ENCODE measurements around the gene TENM4.

The TENM4 gene

DNA sequence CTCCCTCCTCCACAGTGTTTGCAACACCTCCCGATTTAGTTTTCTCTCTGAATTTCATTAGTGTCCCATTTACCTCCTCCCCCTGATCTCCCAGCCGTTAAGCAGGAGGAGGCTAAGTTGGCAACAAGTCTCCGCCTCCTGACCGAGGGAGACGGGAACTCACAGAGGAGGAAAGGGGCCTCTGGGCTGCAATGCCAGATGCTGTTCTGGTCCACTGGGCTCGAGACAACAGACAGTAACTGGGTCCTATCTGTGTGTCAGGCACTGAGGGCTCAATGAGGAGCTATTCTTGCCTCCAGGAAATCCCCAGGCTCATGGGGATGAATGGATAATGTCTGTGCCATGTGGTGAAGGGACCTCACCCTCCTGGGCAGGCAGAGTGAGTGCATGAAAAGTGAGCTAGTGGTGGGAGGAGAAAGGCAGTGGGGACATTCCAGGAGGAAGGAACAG is 228.1 kb downstream of the TENM4 start:
- H2AFZ ChIP-seq (ENCODE audit: low read length): no peak overlapping the region
- H4K91ac ChIP-seq (ENCODE audit: low read depth, low read length, poor library complexity): no peak overlapping the region
- no peak overlapping the region for H2BK5ac ChIP-seq (ENCODE audit: low read length)
- no CpG with 5 or more reads among the region's 6 CpGs for WGBS, 2 donors (ENCODE audit: extremely low coverage in 2 of 2, insufficient read length in 2 of 2, insufficient replicate concordance in 1 of 2)
- peak overlapping the region; percentile 10 for H3K27ac ChIP-seq (replicated peaks; ENCODE audit: low read length)
- no peak overlapping the region for H3K9ac ChIP-seq (ENCODE audit: low read depth, low read length, poor library complexity)
- no peak overlapping the region for H3K4me2 ChIP-seq (ENCODE audit: insufficient read depth, low read length, poor library complexity, severe bottlenecking)
- no peaks in the 10 kb centered on the region for H3K79me1 ChIP-seq (ENCODE audit: low read depth, low read length)
- no peak overlapping the region for H3K14ac ChIP-seq (ENCODE audit: low read length)
- peaks cover 0 to 3% of the 10 kb centered on the region in 2 donors for H3K36me3 ChIP-seq (replicated peaks in 1 of 2; ENCODE audit: control insufficient read depth in 2 of 2, insufficient read depth in 2 of 2, low read length in 2 of 2)
- no peak overlapping the region for H4K8ac ChIP-seq (ENCODE audit: low read depth, low read length)
- DNase-seq (ENCODE audit: low spot score): no peak
- H2AK5ac ChIP-seq (ENCODE audit: low read depth, low read length): no peak overlapping the region
- no peak overlapping the region for H2BK15ac ChIP-seq (ENCODE audit: low read length)
- no peaks in the 10 kb centered on the region for H3K27me3 ChIP-seq (ENCODE audit: control insufficient read depth in 3 of 3, insufficient read depth in 3 of 3, low read depth in 1 of 3, low read length in 3 of 3)
- H2BK120ac ChIP-seq (ENCODE audit: low read depth, low read length): no peak overlapping the region
- H2BK12ac ChIP-seq (ENCODE audit: low read length): no peak overlapping the region
- no peak overlapping the region for H3K4ac ChIP-seq (ENCODE audit: low read length)
- no peak overlapping the region for H3K23ac ChIP-seq (ENCODE audit: low read depth, low read length, poor library complexity)
- H3K18ac ChIP-seq (ENCODE audit: low read length): no peak overlapping the region
- H3K4me3 ChIP-seq (ENCODE audit: low read length in 2 of 2): no peak overlapping the region
- peaks cover 4 to 8% of the 10 kb centered on the region in 2 donors for H3K4me1 ChIP-seq (ENCODE audit: control insufficient read depth in 2 of 2, insufficient read depth in 1 of 2, low read depth in 1 of 2, low read length in 2 of 2)
- H3K9me3 ChIP-seq (replicated peaks in 1 of 2; ENCODE audit: control insufficient read depth in 2 of 2, insufficient read depth in 1 of 2, low read depth in 1 of 2, low read length in 2 of 2): no peaks in the 10 kb centered on the region

GRCh38 chr11:79209540-79210266 is 231.1 kb downstream of the TENM4 start:
- no peak overlapping the region for H4K91ac ChIP-seq (ENCODE audit: low read depth, low read length, poor library complexity)
- no peak overlapping the region for H3K4me3 ChIP-seq (ENCODE audit: low read length in 2 of 2)
- no peak overlapping the region for H3K18ac ChIP-seq (ENCODE audit: low read length)
- no peak overlapping the region for H2BK12ac ChIP-seq (ENCODE audit: low read length)
- no peak overlapping the region for H3K9ac ChIP-seq (ENCODE audit: low read depth, low read length, poor library complexity)
- no peak overlapping the region for H2AFZ ChIP-seq (ENCODE audit: low read length)
- no peak overlapping the region for H2BK5ac ChIP-seq (ENCODE audit: low read length)
- WGBS, 2 donors (ENCODE audit: extremely low coverage in 2 of 2, insufficient read length in 2 of 2, insufficient replicate concordance in 1 of 2): no CpG with 5 or more reads among the region's 6 CpGs
- no peaks in the 10 kb centered on the region for H3K27me3 ChIP-seq (ENCODE audit: control insufficient read depth in 3 of 3, insufficient read depth in 3 of 3, low read depth in 1 of 3, low read length in 3 of 3)
- H3K79me1 ChIP-seq (ENCODE audit: low read depth, low read length): no peaks in the 10 kb centered on the region
- no peak overlapping the region for H2BK120ac ChIP-seq (ENCODE audit: low read depth, low read length)
- no peak overlapping the region for H2AK5ac ChIP-seq (ENCODE audit: low read depth, low read length)
- no peak overlapping the region for H3K23ac ChIP-seq (ENCODE audit: low read depth, low read length, poor library complexity)
- H3K14ac ChIP-seq (ENCODE audit: low read length): no peak overlapping the region
- H3K4me1 ChIP-seq (ENCODE audit: control insufficient read depth in 2 of 2, insufficient read depth in 1 of 2, low read depth in 1 of 2, low read length in 2 of 2): peaks cover 4 to 8% of the 10 kb centered on the region in 2 donors
- no peak overlapping the region for H3K27ac ChIP-seq (replicated peaks; ENCODE audit: low read length)
- peaks cover 0 to 2% of the 10 kb centered on the region in 2 donors for H3K36me3 ChIP-seq (replicated peaks in 1 of 2; ENCODE audit: control insufficient read depth in 2 of 2, insufficient read depth in 2 of 2, low read length in 2 of 2)
- DNase-seq (ENCODE audit: low spot score): no peak
- no peaks in the 10 kb centered on the region for H3K9me3 ChIP-seq (replicated peaks in 1 of 2; ENCODE audit: control insufficient read depth in 2 of 2, insufficient read depth in 1 of 2, low read depth in 1 of 2, low read length in 2 of 2)
- H3K4ac ChIP-seq (ENCODE audit: low read length): no peak overlapping the region
- no peak overlapping the region for H2BK15ac ChIP-seq (ENCODE audit: low read length)
- no peak overlapping the region for H3K4me2 ChIP-seq (ENCODE audit: insufficient read depth, low read length, poor library complexity, severe bottlenecking)
- H4K8ac ChIP-seq (ENCODE audit: low read depth, low read length): no peak overlapping the region

DNA sequence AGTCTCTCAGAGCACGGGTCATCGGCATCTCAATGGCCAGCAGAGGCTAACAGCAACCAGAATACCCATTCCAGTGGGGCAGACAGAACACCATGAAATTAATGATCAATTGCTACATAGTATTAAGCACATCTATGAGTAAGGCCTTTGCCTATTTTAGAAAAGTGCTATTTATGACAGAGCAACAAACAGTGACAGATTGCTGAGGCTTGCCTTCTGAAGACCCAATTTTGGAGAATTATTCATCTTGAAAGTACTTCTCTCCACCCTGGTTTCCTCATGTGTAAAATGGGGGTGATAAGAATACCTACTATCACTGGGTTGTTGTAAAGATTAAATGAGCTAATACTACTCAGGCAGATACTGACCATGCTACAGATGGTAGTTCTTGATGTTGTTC is 232.7 kb downstream of the TENM4 start:
- Histone ChIP-seq H2BK15ac (ENCODE audit: low read length) (no peak overlapping the region), H3K23ac (ENCODE audit: low read depth, low read length, poor library complexity) (no peak overlapping the region), H3K9ac (ENCODE audit: low read depth, low read length, poor library complexity) (no peak overlapping the region), H2BK12ac (ENCODE audit: low read length) (no peak overlapping the region), H3K18ac (ENCODE audit: low read length) (no peak overlapping the region), H2AFZ (ENCODE audit: low read length) (no peak overlapping the region), H3K36me3 (replicated peaks in 1 of 2; ENCODE audit: control insufficient read depth in 2 of 2, insufficient read depth in 2 of 2, low read length in 2 of 2) (no peaks in the 10 kb centered on the region), H2AK5ac (ENCODE audit: low read depth, low read length) (no peak overlapping the region), H3K27me3 (ENCODE audit: control insufficient read depth in 3 of 3, insufficient read depth in 3 of 3, low read depth in 1 of 3, low read length in 3 of 3) (no peaks in the 10 kb centered on the region), H3K4me1 (ENCODE audit: control insufficient read depth in 2 of 2, insufficient read depth in 1 of 2, low read depth in 1 of 2, low read length in 2 of 2) (peaks cover 4 to 7% of the 10 kb centered on the region in 2 donors), H3K79me1 (ENCODE audit: low read depth, low read length) (no peaks in the 10 kb centered on the region), H3K14ac (ENCODE audit: low read length) (no peak overlapping the region), H3K4me2 (ENCODE audit: insufficient read depth, low read length, poor library complexity, severe bottlenecking) (no peak overlapping the region), H3K9me3 (replicated peaks in 1 of 2; ENCODE audit: control insufficient read depth in 2 of 2, insufficient read depth in 1 of 2, low read depth in 1 of 2, low read length in 2 of 2) (no peaks in the 10 kb centered on the region), H3K4ac (ENCODE audit: low read length) (no peak overlapping the region), H3K27ac (replicated peaks; ENCODE audit: low read length) (no peak overlapping the region), H3K4me3 (ENCODE audit: low read length in 2 of 2) (no peak overlapping the region), H2BK120ac (ENCODE audit: low read depth, low read length) (no peak overlapping the region), H4K91ac (ENCODE audit: low read depth, low read length, poor library complexity) (no peak overlapping the region), H2BK5ac (ENCODE audit: low read length) (no peak overlapping the region), H4K8ac (ENCODE audit: low read depth, low read length) (no peak overlapping the region)
- no peak for DNase-seq (ENCODE audit: low spot score)
- no CpG with 5 or more reads among the region's 2 CpGs for WGBS, 2 donors (ENCODE audit: extremely low coverage in 2 of 2, insufficient read length in 2 of 2, insufficient replicate concordance in 1 of 2)

GRCh38 chr11:79206951-79207350 is 233.9 kb downstream of the TENM4 start:
- no peaks in the 10 kb centered on the region for H3K79me1 ChIP-seq (ENCODE audit: low read depth, low read length)
- no peaks in the 10 kb centered on the region for H3K36me3 ChIP-seq (replicated peaks in 1 of 2; ENCODE audit: control insufficient read depth in 2 of 2, insufficient read depth in 2 of 2, low read length in 2 of 2)
- no peaks in the 10 kb centered on the region for H3K9me3 ChIP-seq (replicated peaks in 1 of 2; ENCODE audit: control insufficient read depth in 2 of 2, insufficient read depth in 1 of 2, low read depth in 1 of 2, low read length in 2 of 2)
- H3K23ac ChIP-seq (ENCODE audit: low read depth, low read length, poor library complexity): no peak overlapping the region
- no peak overlapping the region for H2BK120ac ChIP-seq (ENCODE audit: low read depth, low read length)
- H2BK15ac ChIP-seq (ENCODE audit: low read length): no peak overlapping the region
- H2AFZ ChIP-seq (ENCODE audit: low read length): no peak overlapping the region
- H4K8ac ChIP-seq (ENCODE audit: low read depth, low read length): no peak overlapping the region
- H3K9ac ChIP-seq (ENCODE audit: low read depth, low read length, poor library complexity): no peak overlapping the region
- H3K4me2 ChIP-seq (ENCODE audit: insufficient read depth, low read length, poor library complexity, severe bottlenecking): no peak overlapping the region
- WGBS, 2 donors (ENCODE audit: extremely low coverage in 2 of 2, insufficient read length in 2 of 2, insufficient replicate concordance in 1 of 2): no CpG with 5 or more reads among the region's 4 CpGs
- H3K27me3 ChIP-seq (ENCODE audit: control insufficient read depth in 3 of 3, insufficient read depth in 3 of 3, low read depth in 1 of 3, low read length in 3 of 3): no peaks in the 10 kb centered on the region
- no peaks in the 10 kb centered on the region for H3K4me1 ChIP-seq (ENCODE audit: control insufficient read depth in 2 of 2, insufficient read depth in 1 of 2, low read depth in 1 of 2, low read length in 2 of 2)
- no peak for DNase-seq (ENCODE audit: low spot score)
- no peak overlapping the region for H2AK5ac ChIP-seq (ENCODE audit: low read depth, low read length)
- H3K14ac ChIP-seq (ENCODE audit: low read length): no peak overlapping the region
- H4K91ac ChIP-seq (ENCODE audit: low read depth, low read length, poor library complexity): no peak overlapping the region
- no peak overlapping the region for H3K4ac ChIP-seq (ENCODE audit: low read length)
- H3K18ac ChIP-seq (ENCODE audit: low read length): no peak overlapping the region
- H2BK5ac ChIP-seq (ENCODE audit: low read length): no peak overlapping the region
- no peak overlapping the region for H2BK12ac ChIP-seq (ENCODE audit: low read length)
- H3K27ac ChIP-seq (replicated peaks; ENCODE audit: low read length): no peak overlapping the region
- no peak overlapping the region for H3K4me3 ChIP-seq (ENCODE audit: low read length in 2 of 2)
